Gastroesophageal sphincter (tissue), 4 donors: ENCODE results near the gene DPP6. TPM values are rescaled to one million over a fixed set of nuclear protein-coding genes. Genes with fewer than 3 reads are reported as not detected.

Source experiments
- ATAC-seq: fragments of 150-250 bp; one replicate; pipeline ENCODE4 v1.9.1; 2016; ENCODE audit warnings: mild to moderate bottlenecking, moderate library complexity
- H3K27ac ChIP-seq, 4 donors: fragments of 200-600 bp; sonication (generic) in 3 of 4; 1 replicate in 3 of 4; 2 replicates in 1 of 4; pipeline ENCODE4 v1.5.1; 2016 to 2019
- H3K27me3 ChIP-seq: fragments of 200-600 bp; sonication (generic); one replicate; pipeline ENCODE4 v1.5.1; 2019
- H3K36me3 ChIP-seq, 2 donors: fragments of 200-600 bp; sonication (generic); one replicate each; pipeline ENCODE4 v1.5.1; 2019; ENCODE audit warnings: control low read depth in 1 of 2
- H3K4me1 ChIP-seq, 3 donors: fragments of 200-600 bp; sonication (generic); 1 replicate in 2 of 3; 2 replicates in 1 of 3; pipeline ENCODE4 v1.5.1; 2016 to 2019; ENCODE audit warnings: control low read depth in 2 of 3
- H3K4me3 ChIP-seq, 2 donors: fragments of 200-600 bp; sonication (generic); one replicate each; pipeline ENCODE4 v1.5.1; 2019; ENCODE audit warnings: mild to moderate bottlenecking in 1 of 2, moderate library complexity in 1 of 2
- H3K9me3 ChIP-seq, 3 donors: fragments of 200-600 bp; sonication (generic); one replicate each; pipeline ENCODE4 v1.5.1; 2017 to 2019; ENCODE audit warnings: control low read depth in 2 of 3
- EP300 ChIP-seq: sonication (generic); formaldehyde crosslinking; IDR thresholded peaks from one replicate; pipeline ENCODE4 v1.6.1; 2017; ENCODE audit warnings: antibody characterized with exemption, mild to moderate bottlenecking
- POLR2A ChIP-seq, 2 donors: fragments of 450-650 bp; IDR thresholded peaks; one replicate each; pipeline ENCODE4 v1.6.1; 2017; ENCODE audit warnings: antibody characterized with exemption in 2 of 2, mild to moderate bottlenecking in 2 of 2, moderate library complexity in 1 of 2
- POLR2AphosphoS5 ChIP-seq: sonication (generic); formaldehyde crosslinking; IDR thresholded peaks from one replicate; pipeline ENCODE4 v1.6.1; 2017; ENCODE audit warnings: antibody characterized with exemption
- WGBS, 2 donors: methylation state at CpG; one replicate each; pipeline ENCODE4 v1.1.5; 2018; ENCODE audit warnings: low coverage in 1 of 2; 5-methylcytosine and 5-hydroxymethylcytosine counted together
- total RNA-seq, 4 donors: library from RNA; depleted of rRNA; stranded (reverse); fragments of >200 nt; gene quantifications; one replicate each; pipeline ENCODE4 v1.1.0, GENCODE V29; 2016
- TF ChIP-seq, protein P1 (sequence below), 4 experiments: fragments of 200-600 bp in 2 of 4; fragments of 450-650 bp in 2 of 4; sonication (generic) in 1 of 4; IDR thresholded peaks; one replicate each; pipeline ENCODE4 v1.5.1; 2017 to 2019; ENCODE audit warnings: antibody characterized with exemption in 4 of 4, mild to moderate bottlenecking in 2 of 4, moderate library complexity in 2 of 4

DPP6 gene
- total RNA-seq, 4 donors from 2014 or later, result 14.3 to 40.0 (median 23.1) TPM

DNA sequence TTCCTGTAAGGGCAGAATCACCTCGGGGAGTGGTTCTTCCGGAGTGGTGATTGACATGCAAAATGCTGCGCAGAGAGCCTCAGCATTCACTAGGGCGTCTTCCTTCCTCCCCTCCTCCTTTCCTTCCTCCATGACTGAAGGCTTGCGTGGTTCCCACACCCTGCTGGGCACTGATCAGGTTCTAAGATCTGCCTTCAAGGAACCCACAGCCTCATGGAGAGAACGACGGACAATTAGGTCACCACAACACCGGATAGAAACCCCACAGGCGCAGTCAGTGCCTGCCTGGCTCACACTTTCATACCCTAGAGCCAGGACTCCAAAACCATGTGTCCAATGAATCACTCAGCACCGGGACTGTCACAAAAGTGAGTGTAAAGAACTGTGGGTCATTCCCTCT lies 131.3 kb downstream of the DPP6 start:
- Histone ChIP-seq H3K36me3 (no peaks in the 10 kb centered on the region), H3K9me3 (no peaks in the 10 kb centered on the region), H3K27me3 (peaks cover 6% of the 10 kb centered on the region), H3K4me3 (no peak overlapping the region), H3K4me1 (no peaks in the 10 kb centered on the region), H3K27ac (no peak overlapping the region)
- WGBS, 2 donors, result 24 to 60% methylated on average over 3 to 8 of the region's 10 CpGs
- ATAC-seq, result no peak
- TF ChIP-seq EP300 (no peak), POLR2AphosphoS5 (no peak), POLR2A (IDR thresholded peaks at IDR 0.05) (no peak)
- TF ChIP-seq, protein P1, sequence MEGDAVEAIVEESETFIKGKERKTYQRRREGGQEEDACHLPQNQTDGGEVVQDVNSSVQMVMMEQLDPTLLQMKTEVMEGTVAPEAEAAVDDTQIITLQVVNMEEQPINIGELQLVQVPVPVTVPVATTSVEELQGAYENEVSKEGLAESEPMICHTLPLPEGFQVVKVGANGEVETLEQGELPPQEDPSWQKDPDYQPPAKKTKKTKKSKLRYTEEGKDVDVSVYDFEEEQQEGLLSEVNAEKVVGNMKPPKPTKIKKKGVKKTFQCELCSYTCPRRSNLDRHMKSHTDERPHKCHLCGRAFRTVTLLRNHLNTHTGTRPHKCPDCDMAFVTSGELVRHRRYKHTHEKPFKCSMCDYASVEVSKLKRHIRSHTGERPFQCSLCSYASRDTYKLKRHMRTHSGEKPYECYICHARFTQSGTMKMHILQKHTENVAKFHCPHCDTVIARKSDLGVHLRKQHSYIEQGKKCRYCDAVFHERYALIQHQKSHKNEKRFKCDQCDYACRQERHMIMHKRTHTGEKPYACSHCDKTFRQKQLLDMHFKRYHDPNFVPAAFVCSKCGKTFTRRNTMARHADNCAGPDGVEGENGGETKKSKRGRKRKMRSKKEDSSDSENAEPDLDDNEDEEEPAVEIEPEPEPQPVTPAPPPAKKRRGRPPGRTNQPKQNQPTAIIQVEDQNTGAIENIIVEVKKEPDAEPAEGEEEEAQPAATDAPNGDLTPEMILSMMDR (IDR thresholded peaks at IDR 0.05), result no peak

DNA sequence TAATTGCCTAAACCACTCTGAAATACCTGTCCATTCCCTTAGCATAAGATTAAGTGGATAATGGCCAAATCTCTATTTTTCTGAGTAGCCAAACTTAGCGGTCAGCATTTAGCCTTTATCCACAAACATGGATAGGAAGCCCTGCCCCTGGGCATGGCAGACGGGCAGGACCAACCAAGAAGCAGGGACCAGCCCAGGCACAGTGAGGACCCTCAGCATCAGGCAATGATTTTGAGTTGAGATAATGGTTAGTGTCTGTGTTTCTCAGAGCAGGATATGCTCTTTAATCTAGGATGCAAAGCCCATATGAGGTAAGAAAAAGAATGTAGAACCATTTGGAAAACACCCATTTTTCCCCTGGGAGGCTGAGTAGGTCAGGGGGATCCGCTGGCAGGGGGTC lies 131.7 kb downstream of the DPP6 start:
- no peaks in the 10 kb centered on the region for H3K4me1 ChIP-seq
- H3K4me3 ChIP-seq, result no peak overlapping the region
- TF ChIP-seq POLR2AphosphoS5 (no peak), POLR2A (IDR thresholded peaks at IDR 0.05) (no peak), EP300 (no peak)
- TF ChIP-seq, protein P1 (IDR thresholded peaks at IDR 0.05), result no peak
- no peaks in the 10 kb centered on the region for H3K9me3 ChIP-seq
- H3K27me3 ChIP-seq, result peaks cover 6% of the 10 kb centered on the region
- H3K27ac ChIP-seq, result no peak overlapping the region
- no peak for ATAC-seq
- H3K36me3 ChIP-seq, result no peaks in the 10 kb centered on the region
- WGBS, 2 donors, result 83% methylated on average over 1 of the region's 3 CpGs; no CpG with 5 or more reads in 1 of the 2 donors

DNA sequence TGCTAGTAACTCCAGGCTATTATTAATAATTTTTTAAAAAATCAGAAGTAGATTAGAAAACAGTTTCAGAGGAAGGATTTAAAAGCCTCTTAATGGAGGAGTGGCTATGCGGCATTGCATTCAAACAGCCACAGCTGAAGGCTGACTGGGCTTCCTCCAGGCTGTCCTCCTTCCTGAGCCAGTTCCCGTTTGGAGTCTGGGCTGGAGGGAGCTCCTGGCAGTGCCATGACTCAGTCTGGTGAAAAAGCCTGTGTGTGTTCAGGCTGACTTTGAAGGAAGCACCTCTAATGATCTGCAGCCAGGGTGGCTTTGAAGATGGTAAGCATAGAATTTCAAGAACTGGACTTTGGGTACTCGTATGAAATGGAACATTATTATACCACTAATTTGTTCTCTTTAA lies 134.6 kb downstream of the DPP6 start:
- 76 to 82% methylated on average over 3 of the region's 3 CpGs for WGBS, 2 donors
- Histone ChIP-seq H3K27ac (no peak overlapping the region), H3K9me3 (no peaks in the 10 kb centered on the region), H3K4me3 (no peak overlapping the region), H3K36me3 (no peaks in the 10 kb centered on the region), H3K27me3 (peaks cover 6% of the 10 kb centered on the region), H3K4me1 (no peaks in the 10 kb centered on the region)
- no peak for ATAC-seq
- TF ChIP-seq, protein P1 (IDR thresholded peaks at IDR 0.05), result no peak
- TF ChIP-seq POLR2AphosphoS5 (no peak), POLR2A (IDR thresholded peaks at IDR 0.05) (no peak), EP300 (no peak)

DNA sequence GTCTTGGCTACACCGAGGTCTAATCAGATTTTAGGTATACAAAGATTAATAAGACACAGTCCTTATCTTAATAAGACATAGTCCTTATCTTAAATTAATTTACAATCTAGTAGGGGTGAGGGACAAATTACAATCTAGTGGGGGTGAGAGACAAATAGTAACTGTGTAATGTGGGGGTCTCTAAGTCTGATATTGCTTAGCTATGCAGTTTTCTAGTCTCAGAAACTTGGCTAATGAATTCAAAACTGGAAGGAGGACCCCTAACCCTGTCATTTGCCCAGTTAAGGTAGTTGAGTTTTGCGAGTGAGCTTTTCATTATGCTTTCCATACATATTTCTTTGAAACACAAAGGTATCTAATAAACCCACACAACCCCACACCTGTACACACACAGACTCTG lies 136.1 kb downstream of the DPP6 start:
- WGBS, 2 donors, result 46 to 88% methylated on average over 2 of the region's 2 CpGs
- ATAC-seq, result no peak
- TF ChIP-seq, protein P1 (IDR thresholded peaks at IDR 0.05), result no peak
- TF ChIP-seq POLR2AphosphoS5, result no peak
- no peak for TF ChIP-seq EP300
- TF ChIP-seq POLR2A (IDR thresholded peaks at IDR 0.05), result no peak
- Histone ChIP-seq H3K27me3 (peaks cover 1% of the 10 kb centered on the region), H3K36me3 (no peaks in the 10 kb centered on the region), H3K9me3 (no peaks in the 10 kb centered on the region), H3K27ac (no peak overlapping the region), H3K4me1 (no peaks in the 10 kb centered on the region), H3K4me3 (no peak overlapping the region)

DNA sequence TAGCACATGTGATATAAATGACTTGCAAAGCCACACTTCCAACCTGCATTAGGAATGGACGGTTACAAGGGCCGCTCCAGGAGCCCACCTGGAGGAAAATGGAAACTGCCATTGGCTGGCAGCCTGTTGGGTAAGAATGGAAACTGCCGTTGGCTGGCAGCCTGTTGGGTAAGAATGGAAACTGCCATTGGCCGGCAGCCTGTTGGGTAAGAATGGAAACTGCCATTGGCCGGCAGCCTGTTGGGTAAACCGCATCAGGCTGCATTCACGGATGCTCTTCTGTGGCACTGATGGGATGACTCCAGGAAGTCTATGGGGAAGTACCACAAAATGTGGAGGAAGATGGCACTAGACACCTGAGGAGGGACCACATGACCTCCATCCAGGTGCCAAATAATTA lies 143.1 kb downstream of the DPP6 start:
- TF ChIP-seq POLR2A (IDR thresholded peaks at IDR 0.05), result no peak
- TF ChIP-seq POLR2AphosphoS5, result no peak
- TF ChIP-seq, protein P1 (IDR thresholded peaks at IDR 0.05), result no peak
- TF ChIP-seq EP300, result no peak
- H3K36me3 ChIP-seq, result no peaks in the 10 kb centered on the region
- no peaks in the 10 kb centered on the region for H3K9me3 ChIP-seq
- WGBS, 2 donors, result 90 to 92% methylated on average over 2 to 6 of the region's 7 CpGs
- no peaks in the 10 kb centered on the region for H3K27me3 ChIP-seq
- H3K27ac ChIP-seq, result no peak overlapping the region
- no peaks in the 10 kb centered on the region for H3K4me1 ChIP-seq
- no peak for ATAC-seq
- no peak overlapping the region for H3K4me3 ChIP-seq
